Neutrophil (primary cell): Measurements from ENCODE around the gene HNRNPAB.

Source experiments
- H3K27ac ChIP-seq: fragments of 200-600 bp; sonication (generic); 2 replicates; pipeline ENCODE4 v1.5.1; 2016; ENCODE audit warnings: mild to moderate bottlenecking, moderate library complexity
- H3K27me3 ChIP-seq: fragments of 200-600 bp; sonication (generic); 2 replicates; pipeline ENCODE4 v1.6.0; 2016; ENCODE audit warnings: mild to moderate bottlenecking
- H3K36me3 ChIP-seq: fragments of 200-600 bp; sonication (generic); 2 replicates; pipeline ENCODE4 v1.5.1; 2017
- H3K4me1 ChIP-seq, 2 experiments: fragments of 200-600 bp in 1 of 2; sonication (generic) in 1 of 2; 1 replicate in 1 of 2; 2 replicates in 1 of 2; pipeline versions ENCODE4 v1.5.1 to v1.6.1; 2013 to 2016; ENCODE audit warnings: low read depth in 1 of 2, low read length in 1 of 2, mild to moderate bottlenecking in 1 of 2, moderate library complexity in 1 of 2; ENCODE audit not compliant: control insufficient read depth in 1 of 2, insufficient read depth in 1 of 2
- H3K4me3 ChIP-seq, 2 experiments: fragments of 200-600 bp in 1 of 2; sonication (generic) in 1 of 2; 1 replicate in 1 of 2; 2 replicates in 1 of 2; pipeline ENCODE4 v1.5.1; 2013 to 2016; ENCODE audit warnings: low read depth in 1 of 2, low read length in 1 of 2, mild to moderate bottlenecking in 1 of 2, moderate library complexity in 1 of 2
- H3K9me3 ChIP-seq: fragments of 200-600 bp; sonication (generic); 2 replicates; pipeline ENCODE4 v1.5.1; 2016
- CTCF ChIP-seq: fragments of 200-600 bp; sonication (generic); IDR thresholded peaks from 2 replicates; pipeline ENCODE4 v1.5.1; 2016; ENCODE audit warnings: antibody characterized with exemption

HNRNPAB gene

GRCh38 chr5:178223196-178223773 lies 19.0 kb downstream of the HNRNPAB start:
- H3K4me3 ChIP-seq, result no peak overlapping the region
- no peak for TF ChIP-seq CTCF

GRCh38 chr5:178223828-178224335 lies 19.5 kb downstream of the HNRNPAB start:
- H3K9me3 ChIP-seq, result no peaks in the 10 kb centered on the region
- no peak overlapping the region for H3K4me3 ChIP-seq
- no peaks in the 10 kb centered on the region for H3K27me3 ChIP-seq
- H3K27ac ChIP-seq, result no peak overlapping the region
- peaks cover 17 to 18% of the 10 kb centered on the region in 2 experiments for H3K4me1 ChIP-seq
- no peak for TF ChIP-seq CTCF
- peaks cover 87% of the 10 kb centered on the region for H3K36me3 ChIP-seq

More at GRCh38 chr5:178223196-178223773, 19.0 kb downstream of the HNRNPAB start:
- H3K27ac ChIP-seq, result peak overlapping the region; percentile 74
- no peaks in the 10 kb centered on the region for H3K9me3 ChIP-seq
- peaks cover 84% of the 10 kb centered on the region for H3K36me3 ChIP-seq
- H3K4me1 ChIP-seq, result peaks cover 17 to 18% of the 10 kb centered on the region in 2 experiments
- no peaks in the 10 kb centered on the region for H3K27me3 ChIP-seq

- Histone ChIP-seq H3K27me3 (no peaks in the 10 kb centered on the region), H3K9me3 (no peaks in the 10 kb centered on the region), H3K4me1 (peaks cover 17 to 18% of the 10 kb centered on the region in 2 experiments), H3K4me3 (no peak overlapping the region), H3K27ac (no peak overlapping the region), H3K36me3 (peaks cover 92% of the 10 kb centered on the region)
- TF ChIP-seq CTCF, result no peak
Observed at GRCh38 chr5:178224403-178224802, 20.1 kb downstream of the HNRNPAB start.

- Histone ChIP-seq H3K36me3 (peaks cover 92% of the 10 kb centered on the region), H3K27ac (no peak overlapping the region), H3K4me1 (peaks cover 17 to 24% of the 10 kb centered on the region in 2 experiments), H3K9me3 (no peaks in the 10 kb centered on the region), H3K4me3 (no peak overlapping the region), H3K27me3 (no peaks in the 10 kb centered on the region)
- no peak for TF ChIP-seq CTCF
Observed at GRCh38 chr5:178225174-178225573, 20.8 kb downstream of the HNRNPAB start.

GRCh38 chr5:178227138-178227659 lies 22.9 kb downstream of the HNRNPAB start:
- H3K27ac ChIP-seq, result peak overlapping the region; percentile 8
- no peaks in the 10 kb centered on the region for H3K9me3 ChIP-seq
- TF ChIP-seq CTCF, result no peak
- H3K36me3 ChIP-seq, result peaks cover 77% of the 10 kb centered on the region
- no peaks in the 10 kb centered on the region for H3K27me3 ChIP-seq
- peaks cover 19 to 23% of the 10 kb centered on the region in 2 experiments for H3K4me1 ChIP-seq
- H3K4me3 ChIP-seq, result no peak overlapping the region
